ENCODE measurements around the gene ARMC2.

ARMC2 gene

GRCh38 chr6:108999428-108999827, 151.2 kb downstream of the ARMC2 start:
- H3K4me3 ChIP-seq (ENCODE audit: low read length, poor library complexity, severe bottlenecking) = no peak overlapping the region
- peaks cover 18% of the 10 kb centered on the region; the same call in 1 of the 2 replicates for H3K79me2 ChIP-seq (ENCODE audit: insufficient read depth, low read length)
- H3K4me2 ChIP-seq (ENCODE audit: low read depth, low read length, poor library complexity, severe bottlenecking) = no peak overlapping the region
- no peak overlapping the region for H3K9ac ChIP-seq (ENCODE audit: low read depth, low read length, poor library complexity, severe bottlenecking)
- peaks cover 38% of the 10 kb centered on the region; the same call in 1 of the 2 replicates for H3K36me3 ChIP-seq (ENCODE audit: insufficient read depth, low read length)
- H2AFZ ChIP-seq (ENCODE audit: low read length) = no peak overlapping the region
- TF ChIP-seq CTCF (conservative IDR thresholded peaks at IDR 0.05; ENCODE audit: low read length) = no peak
- no peak for TF ChIP-seq EZH2phosphoT487 (IDR thresholded peaks at IDR 0.05; ENCODE audit: borderline replicate concordance)
- no peaks in the 10 kb centered on the region for H4K20me1 ChIP-seq (ENCODE audit: insufficient read depth, low read length, poor library complexity, severe bottlenecking)
- no peaks in the 10 kb centered on the region for H3K27me3 ChIP-seq (ENCODE audit: insufficient read depth, low read length, poor library complexity, severe bottlenecking)
- H3K9me2 ChIP-seq (replicated peaks; ENCODE audit: low read depth, low read length) = no peaks in the 10 kb centered on the region
- peaks cover 24% of the 10 kb centered on the region for H3K4me1 ChIP-seq (ENCODE audit: insufficient read depth, low read length, poor library complexity, severe bottlenecking)
- no peaks in the 10 kb centered on the region for H3K9me3 ChIP-seq (ENCODE audit: insufficient read depth, low read depth, low read length)
- no peaks in the 10 kb centered on the region for H3F3A ChIP-seq (ENCODE audit: low read depth)

GRCh38 chr6:109000289-109000688, 152.1 kb downstream of the ARMC2 start:
- H3K9me2 ChIP-seq (replicated peaks; ENCODE audit: low read depth, low read length) = no peaks in the 10 kb centered on the region
- H2AFZ ChIP-seq (ENCODE audit: low read length) = no peak overlapping the region
- H3K36me3 ChIP-seq (ENCODE audit: insufficient read depth, low read length) = peaks cover 38% of the 10 kb centered on the region; the same call in 1 of the 2 replicates
- H3K4me1 ChIP-seq (ENCODE audit: insufficient read depth, low read length, poor library complexity, severe bottlenecking) = peaks cover 29% of the 10 kb centered on the region
- no peak overlapping the region for H3K4me2 ChIP-seq (ENCODE audit: low read depth, low read length, poor library complexity, severe bottlenecking)
- no peaks in the 10 kb centered on the region for H4K20me1 ChIP-seq (ENCODE audit: insufficient read depth, low read length, poor library complexity, severe bottlenecking)
- no peaks in the 10 kb centered on the region for H3F3A ChIP-seq (ENCODE audit: low read depth)
- H3K9ac ChIP-seq (ENCODE audit: low read depth, low read length, poor library complexity, severe bottlenecking) = no peak overlapping the region
- no peaks in the 10 kb centered on the region for H3K9me3 ChIP-seq (ENCODE audit: insufficient read depth, low read depth, low read length)
- peaks cover 26% of the 10 kb centered on the region for H3K79me2 ChIP-seq (ENCODE audit: insufficient read depth, low read length)
- no peaks in the 10 kb centered on the region for H3K27me3 ChIP-seq (ENCODE audit: insufficient read depth, low read length, poor library complexity, severe bottlenecking)
- TF ChIP-seq EZH2phosphoT487 (IDR thresholded peaks at IDR 0.05; ENCODE audit: borderline replicate concordance) (no peak), CTCF (conservative IDR thresholded peaks at IDR 0.05; ENCODE audit: low read length) (no peak)
- H3K4me3 ChIP-seq (ENCODE audit: low read length, poor library complexity, severe bottlenecking) = no peak overlapping the region

- no peak overlapping the region for H3K9ac ChIP-seq (ENCODE audit: low read depth, low read length, poor library complexity, severe bottlenecking)
- peaks cover 27% of the 10 kb centered on the region for H3K79me2 ChIP-seq (ENCODE audit: insufficient read depth, low read length)
- H3K9me3 ChIP-seq (ENCODE audit: insufficient read depth, low read depth, low read length) = no peaks in the 10 kb centered on the region
- H3F3A ChIP-seq (ENCODE audit: low read depth) = no peaks in the 10 kb centered on the region
- no peak overlapping the region for H3K4me3 ChIP-seq (ENCODE audit: low read length, poor library complexity, severe bottlenecking)
- H3K36me3 ChIP-seq (ENCODE audit: insufficient read depth, low read length) = peaks cover 35% of the 10 kb centered on the region; the same call in 1 of the 2 replicates
- no peaks in the 10 kb centered on the region for H3K9me2 ChIP-seq (replicated peaks; ENCODE audit: low read depth, low read length)
- peaks cover 31% of the 10 kb centered on the region for H3K4me1 ChIP-seq (ENCODE audit: insufficient read depth, low read length, poor library complexity, severe bottlenecking)
- H4K20me1 ChIP-seq (ENCODE audit: insufficient read depth, low read length, poor library complexity, severe bottlenecking) = no peaks in the 10 kb centered on the region
- no peaks in the 10 kb centered on the region for H3K27me3 ChIP-seq (ENCODE audit: insufficient read depth, low read length, poor library complexity, severe bottlenecking)
- TF ChIP-seq EZH2phosphoT487 (IDR thresholded peaks at IDR 0.05; ENCODE audit: borderline replicate concordance) (no peak), CTCF (conservative IDR thresholded peaks at IDR 0.05; ENCODE audit: low read length) (no peak)
- H2AFZ ChIP-seq (ENCODE audit: low read length) = no peak overlapping the region
- no peak overlapping the region for H3K4me2 ChIP-seq (ENCODE audit: low read depth, low read length, poor library complexity, severe bottlenecking)
These were observed 153.2 kb downstream of the ARMC2 start for GRCh38 chr6:109001291-109001894.
